Endothelial cell of umbilical vein (primary cell): ENCODE data around the gene ZNHIT3. TPM values are rescaled to one million over a fixed set of nuclear protein-coding genes. Genes with fewer than 3 reads are reported as not detected.

Experiments used
- BruUV-seq: library from RNA; stranded (reverse); fragments of 400-500 nt; replicated peaks from 2 replicates; lab custom pipeline; 2021; lab: Mats Ljungman, UMichigan
- CTCF ChIA-PET: fragments of 300-600, 350-600 bp; sonication (Branson Sonifier 250); formaldehyde crosslinking; loops from one replicate; lab custom pipeline; 2021; ENCODE audit warnings: antibody characterized with exemption, inconsistent platforms; lab: Charles Lee
- POLR2A ChIA-PET: fragments of 300-600, 350-600 bp; sonication (Branson Sonifier 250); formaldehyde crosslinking; loops from one replicate; lab custom pipeline; 2021; ENCODE audit warnings: antibody characterized with exemption, inconsistent platforms; lab: Charles Lee
- DNase-seq: peaks from one replicate; pipeline ENCODE4 v3.0.0-alpha.2; 2011; ENCODE audit warnings: low read depth, low spot score
- FAIRE-seq: peaks from 2 replicates; lab custom pipeline; 2011; peaks lifted over from hg19 to GRCh38; lab: Jason Lieb, UNC
- H2AFZ ChIP-seq: 2 replicates; pipeline ENCODE4 v1.6.0; 2012; ENCODE audit warnings: low read depth, low read length, control low read depth, inconsistent platforms
- H3K27ac ChIP-seq: 2 replicates; pipeline ENCODE4 v1.5.1; 2011; ENCODE audit warnings: low read depth, mild to moderate bottlenecking, control low read depth, low read length, moderate library complexity; ENCODE audit not compliant: insufficient read depth
- H3K27me3 ChIP-seq, 2 experiments: 2 replicates each; pipeline versions ENCODE4 v1.6.0 to v1.6.1; 2011; ENCODE audit warnings: low read length in 2 of 2, mixed read lengths in 1 of 2; ENCODE audit not compliant: control insufficient read depth in 2 of 2, insufficient read depth in 2 of 2
- H3K36me3 ChIP-seq, 2 experiments: 2 replicates in 1 of 2; 3 replicates in 1 of 2; pipeline ENCODE4 v1.5.1; 2011; ENCODE audit warnings: low read length in 2 of 2, mild to moderate bottlenecking in 1 of 2, moderate library complexity in 1 of 2; ENCODE audit not compliant: control insufficient read depth in 2 of 2, insufficient read depth in 2 of 2; ENCODE audit errors: extremely low read depth in 1 of 2
- H3K4me1 ChIP-seq: 3 replicates; pipeline ENCODE4 v1.5.1; 2011; ENCODE audit warnings: mild to moderate bottlenecking, low read length; ENCODE audit not compliant: control insufficient read depth, insufficient read depth; ENCODE audit errors: extremely low read depth
- H3K4me2 ChIP-seq: 2 replicates; pipeline ENCODE4 v1.6.1; 2011; ENCODE audit warnings: low read length, control low read depth, mixed read lengths; ENCODE audit not compliant: insufficient read depth
- H3K4me3 ChIP-seq, 3 experiments: fragments of 200-600 bp in 1 of 3; sonication (generic), shearing (Covaris generic) in 1 of 3; replicated peaks in 1 of 3; 2 replicates each; pipeline ENCODE4 v1.5.1; 2011 to 2016; ENCODE audit warnings: control low read depth in 3 of 3, low read length in 3 of 3, mild to moderate bottlenecking in 2 of 3, inconsistent platforms in 1 of 3, low read depth in 1 of 3, moderate library complexity in 1 of 3; ENCODE audit not compliant: insufficient read depth in 1 of 3
- H3K79me2 ChIP-seq: 2 replicates; pipeline ENCODE4 v1.6.0; 2012; ENCODE audit warnings: low read length, inconsistent platforms; ENCODE audit not compliant: control insufficient read depth, insufficient read depth
- H3K9ac ChIP-seq: replicated peaks from 2 replicates; pipeline ENCODE3; 2011; ENCODE audit warnings: low read length, control low read depth; ENCODE audit not compliant: insufficient read depth; ENCODE audit errors: extremely low read depth
- H3K9me1 ChIP-seq: replicated peaks from 3 replicates; pipeline ENCODE4 v1.6.0; 2011; ENCODE audit warnings: mild to moderate bottlenecking, low read length; ENCODE audit not compliant: control insufficient read depth, insufficient read depth; ENCODE audit errors: extremely low read depth
- H3K9me3 ChIP-seq: replicated peaks from 2 replicates; pipeline ENCODE4 v1.5.1; 2012; ENCODE audit warnings: low read length, inconsistent platforms; ENCODE audit not compliant: control insufficient read depth, insufficient read depth
- H4K20me1 ChIP-seq: replicated peaks from 2 replicates; pipeline ENCODE3; 2011; ENCODE audit warnings: mild to moderate bottlenecking, low read length; ENCODE audit not compliant: control insufficient read depth, insufficient read depth; ENCODE audit errors: extremely low read depth
- CTCF ChIP-seq, 2 donors: IDR thresholded peaks; 1 replicate in 1 of 2; 2 replicates in 1 of 2; pipeline ENCODE4 v1.5.1; 2011; ENCODE audit warnings: low read length in 2 of 2, mild to moderate bottlenecking in 2 of 2, moderate library complexity in 2 of 2, control low read depth in 1 of 2, inconsistent platforms in 1 of 2, low read depth in 1 of 2; ENCODE audit not compliant: insufficient read depth in 1 of 2; ENCODE audit errors: extremely low read depth in 1 of 2
- EZH2 ChIP-seq: IDR thresholded peaks from 2 replicates; pipeline ENCODE4 v1.6.1; 2012; ENCODE audit warnings: borderline replicate concordance, low read depth, mild to moderate bottlenecking, moderate library complexity, low read length, inconsistent platforms; ENCODE audit not compliant: severe bottlenecking
- FOS ChIP-seq: IDR thresholded peaks from 2 replicates; pipeline ENCODE4 v1.6.1; 2011; ENCODE audit warnings: mild to moderate bottlenecking, low read length, moderate library complexity, borderline replicate concordance; ENCODE audit not compliant: insufficient read depth
- GATA2 ChIP-seq: IDR thresholded peaks from 2 replicates; pipeline ENCODE4 v1.7.0; 2011; ENCODE audit warnings: low read depth, mild to moderate bottlenecking, moderate library complexity, mixed read lengths, low read length; ENCODE audit not compliant: insufficient read length, insufficient read depth
- JUN ChIP-seq: IDR thresholded peaks from 2 replicates; pipeline ENCODE4 v1.6.1; 2011; ENCODE audit warnings: borderline replicate concordance, low read depth; ENCODE audit not compliant: insufficient read length, insufficient read depth
- MAX ChIP-seq: IDR thresholded peaks from 2 replicates; pipeline ENCODE4 v1.6.1; 2011; ENCODE audit not compliant: insufficient read depth, insufficient read length
- MYC ChIP-seq: IDR thresholded peaks from one replicate; pipeline ENCODE4 v1.6.1; 2011; ENCODE audit warnings: mild to moderate bottlenecking, low read depth, low read length
- POLR2A ChIP-seq: IDR thresholded peaks from 2 replicates; pipeline ENCODE4 v1.6.1; 2012; ENCODE audit warnings: low read depth, mild to moderate bottlenecking, control low read depth, low read length
- POLR2AphosphoS5 ChIP-seq: IDR thresholded peaks from 2 replicates; pipeline ENCODE4 v1.6.1; 2012; ENCODE audit warnings: low read depth, mild to moderate bottlenecking, control low read depth, low read length, moderate library complexity; ENCODE audit not compliant: insufficient read depth
- dilution Hi-C: fragments of 300-500 bp; cut with MboI; formaldehyde crosslinking; loops from one replicate; pipeline ENCODE4 v1.15.0; 2019; ENCODE audit warnings: low sequenced_read_pairs; ENCODE audit not compliant: extremely low pct_ligation_motif_present
- intact Hi-C: fragments of 100-400 bp; cut with micrococcal nuclease; formaldehyde crosslinking; loops from one replicate; pipeline ENCODE4 v1.10.0; 2022
- polyA plus RNA-seq, 4 experiments: library from polyadenylated mRNA; depleted of rRNA in 3 of 4; stranded (reverse) in 3 of 4; unstranded in 1 of 4; fragments of >200 nt; gene quantifications; 2 replicates each; pipeline versions ENCODE4 v1.2.1 to v1.2.3, GENCODE V29; 2011 to 2012; ENCODE audit warnings: missing spikeins in 1 of 4
- total RNA-seq: library from RNA; stranded (reverse); gene quantifications from 2 replicates; pipeline ENCODE4 v1.2.3, GENCODE V29; 2021

ZNHIT3 gene
- total and polyA plus RNA-seq, 2 donors (not counting 3 experiments of a cell fraction or from before 2014, with no cell fraction given), result 34.0 to 66.9 TPM

- Histone ChIP-seq H3K9me3 (no peaks in the 10 kb centered on the region), H3K36me3 (no peaks in the 10 kb centered on the region), H3K27me3 (peaks cover 2 to 11% of the 10 kb centered on the region in 2 experiments), H3K79me2 (peaks cover under 1% of the 10 kb centered on the region), H3K4me2 (no peak overlapping the region), H2AFZ (no peak overlapping the region), H3K9ac (no peak overlapping the region), H3K27ac (no peak overlapping the region), H3K4me1 (peaks cover 14% of the 10 kb centered on the region), H4K20me1 (no peaks in the 10 kb centered on the region), H3K9me1 (no peaks in the 10 kb centered on the region), H3K4me3 (no peak overlapping the region)
- FAIRE-seq (no peak), DNase-seq (no peak)
- ChIA-PET POLR2A (no interaction called here), CTCF (interaction anchor here (1.6 to 2.1 kb wide), 3 partner anchors 10 to 46 kb away, joined by 4 to 15 read pairs (median 11); no protein-coding TSS in a partner anchor)
- TF ChIP-seq FOS (no peak), MYC (no peak), POLR2AphosphoS5 (no peak), EZH2 (no peak), JUN (no peak), GATA2 (no peak), CTCF (IDR thresholded peaks at IDR 0.05; ENCODE audit: extremely low read depth in 1 of 2, insufficient read depth in 1 of 2, low read depth in 1 of 2, low read length in 2 of 2) (no peak), MAX (no peak), POLR2A (no peak)
- no TSS peak for BruUV-seq
- intact Hi-C loops, result no loop called here
- dilution Hi-C loops, result no loop called here
Observed at GRCh38 chr17:36481829-36482228, 4.7 kb upstream of the ZNHIT3 start.
